HG02981 (cell line): ENCODE data around the gene PLXNB1.
"Not testable (repeated sequence)": the region's sequence is repeated elsewhere in the genome, so short reads cannot be mapped to it uniquely, and the experiment has no call there.

ENCODE experiments used
- ATAC-seq: cut with Tn5 transposase; IDR thresholded peaks from one replicate; pipeline ENCODE4 v1.9.1; 2021; ENCODE audit warnings: mild to moderate bottlenecking, moderate library complexity; ENCODE audit not compliant: unreplicated experiment

Gene PLXNB1

DNA sequence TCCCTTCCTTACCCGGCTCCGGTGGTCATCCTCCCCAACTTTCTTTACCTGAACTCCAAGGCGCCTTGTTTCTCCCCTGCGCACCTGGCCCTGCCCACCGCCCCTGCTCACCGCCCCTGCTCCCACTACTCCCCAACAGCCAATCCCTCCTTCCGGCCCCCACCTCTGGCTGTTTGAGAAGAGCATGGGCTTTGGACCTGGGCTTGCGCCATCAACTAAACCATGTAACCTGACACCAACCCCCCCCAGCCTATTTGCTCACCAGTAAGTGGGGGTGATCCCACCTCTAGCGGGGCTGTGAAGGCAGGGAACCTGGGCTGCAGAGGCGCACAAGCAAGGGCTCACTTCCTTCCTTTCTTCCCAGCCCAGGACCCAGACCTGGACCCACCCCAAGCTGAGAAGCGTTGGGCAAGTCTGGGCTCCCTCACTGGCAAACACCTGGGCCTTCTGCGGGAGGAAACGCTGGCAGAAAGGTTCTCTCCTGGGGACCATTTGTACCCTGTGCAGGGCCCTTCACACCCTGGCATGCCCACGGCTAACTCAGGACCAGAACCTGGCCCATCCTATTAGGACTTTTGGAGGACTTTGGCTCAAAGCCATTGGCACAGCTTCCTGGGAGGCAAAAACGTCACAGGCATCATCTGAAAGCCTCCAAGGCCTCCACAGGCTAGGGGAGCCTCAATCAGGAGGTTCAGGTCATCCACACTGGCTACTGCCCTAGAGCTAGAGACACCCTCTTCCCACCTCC lies at the start of gene PLXNB1:
Gene PLXNB1, minus strand, starts transcription at position 127 of the 748 bp plus-strand sequence. CDS start 5,475 bp downstream, outside the sequence.
- ATAC-seq = no peak

GRCh38 chr3:48478626-48479555 lies 49.0 kb upstream of the PLXNB1 start:
- ATAC-seq = no peak

GRCh38 chr3:48477959-48478520 lies 48.2 kb upstream of the PLXNB1 start:
- ATAC-seq = no peak

DNA sequence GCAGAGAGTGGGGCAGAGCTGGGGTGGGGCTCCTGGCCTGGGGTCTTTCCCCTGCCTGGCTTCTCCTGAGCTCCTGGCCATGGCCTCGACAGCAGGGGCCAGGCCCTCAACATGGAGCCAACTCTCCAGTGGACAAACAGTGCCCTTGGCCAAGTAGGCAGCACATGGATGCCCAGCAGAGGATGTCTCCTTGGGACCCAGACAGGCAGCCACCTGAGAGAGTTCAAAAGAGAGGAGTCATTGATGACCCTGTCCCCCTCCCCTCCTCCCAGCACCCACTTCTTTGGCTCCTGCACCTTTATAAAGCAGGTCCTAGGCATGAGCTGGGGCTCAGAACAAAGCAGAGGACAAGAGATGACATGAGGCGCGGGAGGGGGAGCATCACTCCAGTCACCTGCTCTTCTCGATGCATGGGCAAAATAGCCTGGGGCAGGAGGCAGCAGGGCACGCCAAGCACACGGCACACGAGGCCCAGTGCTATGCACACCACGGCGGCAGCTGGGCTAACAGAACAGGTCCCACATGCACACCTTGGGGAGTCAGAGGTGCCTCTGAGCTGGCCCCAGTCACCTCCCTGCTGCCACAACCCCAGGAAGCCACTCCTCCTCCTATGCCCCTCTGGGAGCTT lies 46.7 kb upstream of the PLXNB1 start:
- no peak for ATAC-seq

DNA sequence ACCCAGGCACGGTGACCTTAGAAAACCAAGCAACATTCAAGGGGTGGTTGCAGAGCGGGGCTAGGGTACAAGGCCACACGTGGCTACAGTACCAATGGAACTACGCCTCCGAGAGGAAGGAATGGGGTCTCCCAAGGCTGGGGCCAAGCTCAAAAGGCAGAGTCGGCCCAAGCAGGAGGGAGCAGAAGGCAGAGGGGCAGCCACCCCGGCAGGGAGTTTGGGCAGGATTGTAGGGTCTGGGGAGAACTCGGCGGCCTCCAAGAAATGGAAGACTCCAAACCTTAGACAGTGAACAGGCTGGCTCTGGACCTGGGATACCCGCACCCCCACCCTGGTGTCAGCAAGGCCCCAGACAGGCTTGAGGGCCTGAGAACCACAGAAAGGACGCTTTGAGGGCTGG lies 45.3 kb upstream of the PLXNB1 start:
- no peak for ATAC-seq

DNA sequence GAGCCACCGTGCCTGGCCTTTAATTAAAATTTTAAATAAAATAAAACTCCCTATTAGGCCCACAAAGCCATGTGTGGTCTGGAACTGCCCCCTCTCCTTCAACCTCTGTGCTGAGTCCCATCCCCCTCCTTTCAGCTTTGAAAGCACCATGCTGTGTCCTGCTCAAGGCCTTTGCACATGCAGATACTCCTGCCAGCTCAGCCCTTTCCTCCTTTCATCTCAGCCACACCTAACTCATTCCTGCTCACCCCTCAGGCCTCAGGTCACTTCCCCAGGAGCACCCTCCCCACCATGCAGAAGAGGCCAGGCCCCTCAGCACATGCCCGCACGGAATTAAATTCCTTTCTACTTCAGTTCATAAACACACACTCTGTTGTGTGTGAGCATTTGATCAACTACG lies 44.7 kb upstream of the PLXNB1 start:
- no peak for ATAC-seq

DNA sequence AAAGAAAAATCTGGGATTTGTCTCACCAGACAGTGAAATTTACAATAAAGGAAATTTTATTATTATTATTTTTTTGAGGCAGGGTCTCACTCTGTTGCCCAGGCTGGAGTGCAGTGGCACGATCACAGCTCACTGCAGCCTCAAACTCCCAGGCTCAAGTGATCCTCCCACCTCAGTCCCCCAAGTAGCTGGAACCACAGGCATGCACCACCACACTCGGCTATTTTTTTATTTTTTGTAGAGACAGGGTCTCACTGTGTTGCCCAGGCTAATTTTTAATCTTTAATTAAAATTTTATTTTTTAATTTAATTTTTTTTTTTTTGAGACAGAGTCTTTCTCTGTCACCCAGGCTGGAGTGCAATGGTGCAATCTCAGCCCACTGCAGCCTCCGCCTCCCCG lies 44.1 kb upstream of the PLXNB1 start:
- ATAC-seq = not testable (repeated sequence)

DNA sequence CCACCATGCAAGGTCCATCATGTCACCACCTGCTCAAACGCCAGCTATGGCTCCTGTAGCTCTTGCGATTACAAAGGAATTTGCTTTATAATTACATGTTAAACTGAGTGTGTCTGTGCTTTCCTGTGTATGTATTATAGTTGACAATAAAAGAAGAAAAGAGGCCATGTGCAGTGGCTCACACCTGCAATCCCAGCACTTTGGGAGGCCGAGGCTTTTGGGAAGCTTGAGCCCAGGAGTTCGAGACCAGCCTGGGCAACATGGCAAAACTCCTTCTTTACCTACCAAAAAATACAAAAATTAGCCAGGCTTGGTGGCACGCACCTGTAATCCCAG lies 43.7 kb upstream of the PLXNB1 start:
- ATAC-seq = no peak

- peak; percentile 82 for ATAC-seq
These were observed 43.2 kb upstream of the PLXNB1 start for GRCh38 chr3:48472923-48473616.

GRCh38 chr3:48472673-48472922 lies 42.7 kb upstream of the PLXNB1 start:
- no peak for ATAC-seq

DNA sequence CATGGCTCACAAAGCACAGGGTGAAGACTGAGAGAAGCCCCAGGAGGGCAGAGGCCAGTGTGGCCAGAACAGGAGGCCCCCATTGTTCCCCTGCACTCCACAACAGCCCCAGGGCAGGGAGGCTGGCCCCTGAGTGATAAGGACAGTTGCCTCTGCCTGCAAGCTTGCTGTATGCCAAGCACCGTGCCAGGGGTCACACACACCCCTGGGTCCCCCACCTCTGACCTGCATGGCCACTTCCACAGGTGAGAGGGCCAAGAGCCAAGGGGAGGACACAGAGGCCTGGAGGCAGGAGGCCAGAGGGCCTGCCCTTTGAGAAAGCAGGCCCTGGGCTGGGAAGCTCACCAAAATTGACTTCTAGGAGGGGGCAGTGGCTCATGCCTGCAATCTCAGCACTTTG lies 40.4 kb upstream of the PLXNB1 start:
- ATAC-seq = no peak

DNA sequence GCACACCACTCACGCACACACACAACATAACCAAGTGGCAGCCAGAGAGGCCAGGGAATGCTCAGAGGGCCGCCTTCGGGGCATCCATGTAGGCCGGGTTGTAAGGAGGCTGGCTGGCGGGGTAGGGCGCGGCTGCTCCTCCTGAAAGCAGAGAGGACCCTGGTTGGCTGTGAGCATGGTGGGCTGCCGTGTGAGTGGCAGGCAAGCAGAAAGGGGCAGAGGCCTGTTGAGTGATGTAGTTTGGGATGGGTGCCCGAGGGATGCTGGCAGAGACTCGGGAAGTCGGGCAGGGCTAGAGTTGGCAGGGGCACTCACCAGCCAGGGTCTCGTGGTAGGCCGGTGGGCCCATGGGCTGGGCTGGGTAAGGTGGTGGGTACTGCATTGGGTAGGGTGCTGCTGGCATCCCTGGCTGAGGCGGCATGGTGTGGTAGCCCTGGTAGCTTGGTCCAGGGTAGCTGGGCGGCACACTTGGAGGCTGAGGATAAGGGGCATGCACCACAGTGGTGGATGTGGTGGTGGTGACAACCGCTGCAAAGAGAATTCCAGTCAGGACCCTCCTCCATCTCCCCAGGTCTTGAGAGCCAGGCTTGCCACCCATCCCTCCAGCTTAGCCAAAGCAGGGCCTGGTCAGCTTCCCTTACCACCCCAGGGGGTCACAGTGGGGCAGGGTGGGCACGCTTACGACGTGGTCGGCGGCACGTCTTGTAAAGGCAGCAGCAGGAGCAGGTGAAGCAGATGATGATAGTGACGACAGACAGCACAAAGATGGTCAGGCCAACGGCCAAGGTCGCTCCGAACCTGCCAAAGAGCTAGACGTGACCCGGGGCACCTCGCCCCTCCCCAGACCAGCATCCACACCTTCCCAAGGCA lies 39.4 kb upstream of the PLXNB1 start:
- ATAC-seq = no peak

DNA sequence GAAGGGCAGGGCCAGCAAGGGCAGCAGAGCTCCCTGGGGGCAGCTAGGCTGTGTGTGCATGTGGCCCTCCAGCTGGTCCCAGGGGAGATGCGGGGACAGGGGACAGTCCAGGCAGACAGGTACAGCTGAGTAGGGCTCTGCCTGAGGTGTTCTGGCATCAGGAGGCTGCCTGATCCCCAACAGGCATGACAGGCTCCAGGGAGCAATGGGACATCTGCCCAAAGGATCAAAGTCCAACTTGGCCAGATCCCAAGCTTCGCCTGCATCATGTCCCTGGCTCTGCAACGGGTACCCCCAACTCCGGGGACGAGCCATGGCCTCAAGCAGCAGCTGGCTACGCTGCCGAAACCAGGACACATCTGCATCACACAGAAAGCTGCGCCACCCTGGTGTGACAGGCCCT lies 38.4 kb upstream of the PLXNB1 start:
- ATAC-seq = no peak

GRCh38 chr3:48467473-48468267 lies 37.8 kb upstream of the PLXNB1 start:
- no peak for ATAC-seq

- ATAC-seq = no peak
These were observed 37.2 kb upstream of the PLXNB1 start for GRCh38 chr3:48467110-48467454.

- ATAC-seq = no peak
These were observed 36.7 kb upstream of the PLXNB1 start for GRCh38 chr3:48466386-48467109.

GRCh38 chr3:48465531-48466378 lies 35.9 kb upstream of the PLXNB1 start:
- peak; percentile 79 for ATAC-seq

GRCh38 chr3:48465237-48465530 lies 35.3 kb upstream of the PLXNB1 start:
- no peak for ATAC-seq
